Activated CD8-positive, alpha-beta memory T cell treated with anti-CD3 and anti-CD28 coated beads for 1 hour (primary cell): ENCODE data around the gene PLXNA4.

Source experiments
- DNase-seq, 2 donors: peaks; one replicate each; pipeline ENCODE4 v3.0.0-alpha.2; 2020; ENCODE audit warnings: low read depth in 1 of 2; ENCODE audit errors: extremely low read depth in 1 of 2

Gene PLXNA4

DNA sequence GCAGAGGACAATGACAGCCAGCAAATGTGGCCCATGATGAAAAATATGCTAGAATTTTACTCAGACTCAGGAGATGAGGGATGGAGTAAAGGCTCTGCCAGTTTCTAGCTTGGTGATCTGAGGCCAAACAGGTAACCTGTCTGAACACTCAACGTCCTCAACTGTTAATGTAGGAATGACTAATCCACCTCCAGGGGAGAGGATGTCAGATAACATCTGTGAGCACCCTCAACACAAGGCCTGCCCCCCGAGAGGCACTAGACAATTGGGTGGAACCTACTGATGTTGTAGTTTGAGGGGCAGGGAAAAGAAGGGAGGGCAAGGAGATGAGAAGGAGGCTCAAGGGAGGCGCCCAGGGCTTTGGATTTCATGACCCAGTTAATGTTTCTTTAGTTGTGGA is 445.1 kb downstream of the PLXNA4 start:
- no peak for DNase-seq

- no peak for DNase-seq
Observed at GRCh38 chr7:132130497-132130896, 445.8 kb downstream of the PLXNA4 start.

- DNase-seq = no peak
Observed at GRCh38 chr7:132125872-132126595, 450.2 kb downstream of the PLXNA4 start.

DNA sequence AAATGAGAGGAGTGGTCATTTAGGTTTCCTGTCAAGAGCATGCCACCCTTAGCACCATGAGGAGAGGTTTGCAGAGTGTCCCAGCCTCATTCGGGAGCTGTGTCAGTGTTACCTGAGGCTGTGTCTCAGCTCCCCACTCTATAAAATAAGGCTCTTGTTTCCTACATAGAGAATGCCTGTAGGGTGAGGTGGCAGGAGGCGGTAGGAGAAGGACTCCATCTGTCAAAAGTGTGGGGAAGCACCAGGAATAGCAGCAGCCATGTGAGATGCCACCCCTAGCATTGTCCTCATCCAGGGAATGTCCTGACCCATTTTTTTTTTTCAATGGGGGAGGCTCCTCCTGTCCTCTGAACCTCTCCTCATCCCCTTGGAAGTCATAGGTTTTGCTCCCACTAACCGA is 451.2 kb downstream of the PLXNA4 start:
- no peak for DNase-seq

DNA sequence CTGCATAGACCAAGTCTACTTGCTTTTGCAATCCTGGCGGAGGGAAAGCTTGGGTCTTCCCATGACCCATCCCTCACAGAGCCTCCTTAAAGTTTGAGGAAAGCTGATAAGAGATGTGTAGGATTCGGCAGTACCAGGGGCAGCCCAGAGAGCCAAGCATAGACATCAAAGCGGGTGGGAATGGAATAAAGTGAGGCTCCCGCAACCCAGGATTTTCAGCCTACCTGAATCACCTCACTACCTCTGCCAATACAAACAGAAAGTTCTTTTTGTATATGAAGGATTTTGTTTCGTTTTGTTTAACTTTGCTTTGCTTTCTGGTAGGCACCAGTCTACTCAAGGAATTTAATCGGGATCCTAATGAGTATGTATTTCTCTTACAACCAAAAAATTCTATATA is 451.7 kb downstream of the PLXNA4 start:
- DNase-seq = no peak

GRCh38 chr7:132123773-132124172 is 452.5 kb downstream of the PLXNA4 start:
- DNase-seq = no peak

GRCh38 chr7:132122901-132123300 is 453.4 kb downstream of the PLXNA4 start:
- DNase-seq = no peak

DNA sequence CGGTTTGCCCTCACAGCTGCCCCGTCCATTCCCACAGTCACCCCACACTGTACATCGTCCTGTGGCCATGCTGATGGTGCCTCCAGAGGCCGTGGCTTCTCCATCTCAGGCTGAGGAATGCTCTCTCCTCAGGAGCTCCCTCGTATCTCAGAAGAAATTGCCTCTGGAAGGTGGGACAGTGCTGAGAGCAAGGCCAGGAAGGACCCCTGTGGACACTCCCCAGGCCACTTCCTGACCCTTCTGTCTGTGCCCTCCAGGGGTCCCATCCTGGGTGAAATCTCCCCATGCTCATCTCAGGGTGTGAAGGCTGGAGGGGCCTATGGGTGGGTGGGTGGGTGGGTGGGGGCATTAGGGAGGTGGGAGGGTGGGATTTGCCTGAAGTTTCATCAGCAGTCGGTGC is 454.3 kb downstream of the PLXNA4 start:
- no peak for DNase-seq

- no peak for DNase-seq
Observed at GRCh38 chr7:132118641-132119040, 457.6 kb downstream of the PLXNA4 start.

DNA sequence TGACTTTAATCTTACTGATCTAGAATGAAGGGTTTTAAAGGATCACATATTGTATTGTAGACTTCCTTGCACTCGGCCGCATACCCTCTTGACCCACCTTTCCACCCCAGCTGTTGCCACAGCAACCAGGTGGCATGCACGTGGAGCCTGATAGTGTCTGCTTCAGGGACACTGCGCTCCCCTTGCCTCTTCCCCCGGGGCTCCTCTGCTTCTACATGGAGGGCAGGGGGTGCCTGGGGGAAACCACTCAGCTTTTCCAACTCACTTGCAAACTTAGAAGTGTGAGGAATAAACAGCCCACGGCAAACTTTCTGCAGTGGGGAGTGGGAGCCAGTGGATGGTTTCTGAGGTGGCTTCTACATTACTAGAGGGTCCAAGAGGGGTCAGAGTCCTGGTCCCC is 458.6 kb downstream of the PLXNA4 start:
- no peak for DNase-seq

DNA sequence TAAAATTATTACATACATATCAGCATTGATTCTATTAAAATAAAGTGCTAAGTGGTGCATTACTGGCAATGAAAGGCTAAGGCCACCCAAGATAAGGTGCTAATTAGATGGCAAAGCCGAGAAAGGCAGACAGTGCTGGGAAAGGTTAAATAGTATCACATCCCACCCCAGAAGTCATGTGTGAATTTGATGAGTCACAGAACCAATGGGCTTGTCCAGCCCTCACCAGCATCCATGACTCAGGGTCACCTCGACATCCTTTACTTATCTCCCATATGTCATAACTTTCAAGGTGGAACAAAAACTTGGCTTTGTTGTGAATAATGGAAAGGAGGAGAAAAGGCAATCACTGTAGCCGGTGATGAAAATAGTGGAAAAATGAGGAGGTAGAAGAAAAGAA is 459.1 kb downstream of the PLXNA4 start:
- DNase-seq = no peak

- DNase-seq = no peak
Observed at GRCh38 chr7:132116369-132116768, 459.9 kb downstream of the PLXNA4 start.

DNA sequence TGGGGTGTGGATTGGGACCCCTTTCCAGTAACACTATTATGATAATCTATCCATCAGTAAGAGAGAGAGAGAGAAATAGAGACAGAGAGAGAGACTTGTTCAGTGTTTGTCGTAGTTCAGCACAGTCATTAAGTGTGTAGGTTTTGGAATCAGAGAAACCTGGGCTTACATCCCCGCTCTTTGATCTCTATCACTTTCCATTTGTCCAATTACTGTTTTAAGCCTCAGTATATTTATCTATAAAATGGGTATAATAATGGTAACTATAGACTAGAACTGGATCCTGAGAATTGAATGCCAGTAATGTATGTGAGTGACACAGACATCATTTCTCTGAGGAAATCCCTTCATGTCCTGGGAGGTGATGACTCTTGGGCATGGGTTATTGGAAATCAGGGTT is 460.5 kb downstream of the PLXNA4 start:
- no peak for DNase-seq

DNA sequence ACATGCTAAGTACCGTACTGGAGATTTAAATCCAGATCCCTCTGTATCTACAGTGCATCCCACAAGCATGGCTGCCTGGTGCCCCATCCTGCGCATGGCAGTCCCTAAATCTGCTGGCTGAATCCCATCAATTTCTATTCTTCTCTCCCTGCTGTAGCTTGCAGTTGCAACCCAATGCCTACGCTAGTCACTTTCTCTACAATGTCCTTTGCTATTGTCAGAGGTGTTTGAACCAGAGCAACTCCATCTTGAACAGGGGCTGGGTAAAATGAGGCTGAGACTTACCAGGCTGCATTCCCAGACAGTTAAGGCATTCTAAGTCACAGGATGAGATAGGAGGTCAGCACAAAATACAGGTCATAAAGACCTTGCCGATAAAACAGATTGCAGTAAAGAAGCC is 461.2 kb downstream of the PLXNA4 start:
- no peak for DNase-seq

GRCh38 chr7:132114411-132114810 is 461.9 kb downstream of the PLXNA4 start:
- no peak for DNase-seq

DNA sequence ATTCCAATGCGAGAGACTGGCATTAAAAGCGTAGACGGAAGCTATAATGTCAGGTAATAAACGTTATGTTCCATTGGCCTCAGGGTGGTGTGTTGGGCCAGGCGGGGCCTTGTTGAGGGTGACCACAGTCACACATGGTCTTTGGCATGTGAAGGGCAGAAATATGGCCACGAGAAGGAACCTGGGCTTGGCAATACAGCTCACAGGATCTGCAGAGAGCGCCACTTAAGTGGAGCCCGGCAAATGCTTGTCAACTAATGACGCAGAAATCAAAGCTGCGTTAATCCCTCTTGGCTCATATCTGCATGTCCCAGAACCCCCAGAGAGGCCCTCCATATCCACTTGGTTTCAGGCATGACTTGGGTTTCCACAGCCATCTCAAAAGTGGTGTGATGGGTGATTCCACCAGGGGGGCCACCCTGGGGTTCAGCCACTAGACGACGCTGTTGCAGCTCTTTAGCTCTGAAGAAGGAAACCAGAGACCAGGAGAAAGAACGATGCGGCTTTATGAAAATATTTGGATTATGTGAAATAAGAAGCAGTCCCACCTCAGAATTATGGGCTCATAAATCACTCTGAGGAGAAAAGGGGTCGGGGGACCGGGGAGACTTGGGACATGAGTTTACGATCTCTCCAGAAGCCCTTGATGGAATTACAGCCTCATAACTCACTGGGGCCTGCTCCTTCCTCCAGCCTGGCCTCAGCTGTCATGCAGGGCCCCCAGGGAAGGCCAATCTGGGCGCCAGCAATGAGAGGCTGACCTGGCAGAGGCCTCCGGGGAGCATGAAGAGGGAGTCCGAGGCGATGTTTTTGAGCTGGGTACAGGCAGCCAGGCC is 462.5 kb downstream of the PLXNA4 start:
- DNase-seq = no peak

GRCh38 chr7:132112657-132113056 is 463.6 kb downstream of the PLXNA4 start:
- DNase-seq = no peak

DNA sequence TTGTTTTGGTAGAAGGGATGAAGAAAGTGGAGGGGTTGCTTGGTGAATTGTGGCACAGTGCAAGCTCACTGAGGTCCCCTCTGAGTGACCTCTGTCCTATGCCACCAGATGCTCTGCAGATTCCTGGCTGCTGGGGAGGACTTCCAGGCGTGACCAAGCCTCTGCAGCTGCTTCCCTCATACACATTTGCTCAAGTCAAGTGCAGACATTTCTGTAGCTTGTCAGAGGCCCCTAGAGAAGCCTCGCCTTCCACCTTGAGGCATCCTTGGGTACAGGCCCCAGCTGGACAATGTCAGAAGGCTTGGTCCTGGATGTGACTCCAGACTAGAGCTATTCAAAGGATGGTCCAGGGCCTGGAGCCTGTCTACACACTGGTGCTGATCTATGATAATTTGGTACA is 464.2 kb downstream of the PLXNA4 start:
- DNase-seq = no peak

DNA sequence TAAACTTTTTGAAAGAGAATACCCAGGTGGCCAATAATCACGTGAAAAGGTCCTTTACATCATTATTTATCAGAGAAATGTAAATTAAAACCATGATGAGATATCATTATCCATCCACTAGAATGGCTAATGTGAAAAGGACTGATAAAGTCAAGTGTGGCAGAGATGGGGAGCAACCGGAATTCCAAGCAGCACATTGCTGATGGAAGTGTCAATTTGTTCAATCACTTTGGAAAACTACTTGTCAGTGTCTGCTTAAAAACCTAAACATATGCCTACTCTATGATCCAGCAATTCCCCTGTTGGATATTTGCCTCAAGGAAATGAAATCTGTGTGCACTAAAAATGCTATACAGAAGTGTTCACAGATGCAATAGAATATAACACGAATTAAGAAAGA is 465.6 kb downstream of the PLXNA4 start:
- no peak for DNase-seq

GRCh38 chr7:132109769-132110168 is 466.5 kb downstream of the PLXNA4 start:
- DNase-seq = no peak

GRCh38 chr7:132108563-132108962 is 467.7 kb downstream of the PLXNA4 start:
- DNase-seq = no peak

GRCh38 chr7:132106491-132106890 is 469.8 kb downstream of the PLXNA4 start:
- DNase-seq = no peak
